GM12878 (cell line): ENCODE results near the gene WWTR1. TPM values are rescaled to one million over a fixed set of nuclear protein-coding genes. Genes with fewer than 3 reads are reported as not detected.

ENCODE experiments used
- ATAC-seq: fragments of 200-7000 bp; cut with Tn5 transposase; 3 replicates; pipeline ENCODE4 v1.9.1; 2020; ENCODE audit warnings: mild to moderate bottlenecking, moderate library complexity
- BruUV-seq: library from RNA; stranded (reverse); fragments of 400-500 nt; replicated peaks from 2 replicates; lab custom pipeline; 2021; lab: Mats Ljungman, UMichigan
- CTCF ChIA-PET: fragments of 300-600 bp; sonication (Branson Sonifier 250); formaldehyde crosslinking; extraction: SDS; loops from one replicate; lab custom pipeline; 2021; ENCODE audit warnings: inconsistent platforms; lab: Yijun Ruan, JAX
- POLR2A ChIA-PET: fragments of 350-600 bp; formaldehyde crosslinking; extraction: SDS; loops from one replicate; lab custom pipeline; 2021; ENCODE audit warnings: inconsistent platforms; lab: Charles Lee
- RAD21 ChIA-PET: fragments of 300-600 bp; sonication (Branson Sonifier 250); formaldehyde crosslinking; loops from one replicate; lab custom pipeline; 2023; ENCODE audit warnings: antibody characterized with exemption; ENCODE audit not compliant: unreplicated experiment; lab: Charles Lee
- SMC1A ChIA-PET: fragments of 300-600 bp; sonication (Branson Sonifier 250); formaldehyde crosslinking; loops from one replicate; lab custom pipeline; 2023; ENCODE audit not compliant: unreplicated experiment, uncharacterized antibody; lab: Charles Lee
- DNase-seq: peaks from one replicate; pipeline ENCODE4 v3.0.0-alpha.2; 2011; ENCODE audit warnings: low read depth, low spot score
- FAIRE-seq: peaks from 3 replicates; lab custom pipeline; 2011; peaks lifted over from hg19 to GRCh38; lab: Jason Lieb, UNC
- H2AFZ ChIP-seq: 2 replicates; pipeline ENCODE4 v1.6.0; 2011; ENCODE audit warnings: low read depth, low read length, control low read depth; ENCODE audit not compliant: control insufficient read depth
- H3K27ac ChIP-seq: 2 replicates; pipeline ENCODE4 v1.5.1; 2011; ENCODE audit warnings: control low read depth; ENCODE audit not compliant: control insufficient read depth, insufficient read depth
- H3K27me3 ChIP-seq, 2 experiments: replicated peaks in 1 of 2; 2 replicates each; pipeline versions ENCODE4 v1.6.0 to v1.6.1; 2011; ENCODE audit warnings: low read length in 1 of 2; ENCODE audit not compliant: control insufficient read depth in 2 of 2, insufficient read depth in 2 of 2
- H3K36me3 ChIP-seq, 2 experiments: 2 replicates each; pipeline ENCODE4 v1.5.1; 2011; ENCODE audit warnings: low read length in 1 of 2; ENCODE audit not compliant: control insufficient read depth in 2 of 2, insufficient read depth in 2 of 2
- H3K4me1 ChIP-seq: 2 replicates; pipeline ENCODE4 v1.6.1; 2011; ENCODE audit warnings: mild to moderate bottlenecking, low read length, moderate library complexity, mixed read lengths; ENCODE audit not compliant: control insufficient read depth, insufficient read depth
- H3K4me2 ChIP-seq: 2 replicates; pipeline ENCODE4 v1.6.0; 2011; ENCODE audit warnings: control low read depth; ENCODE audit not compliant: control insufficient read depth, insufficient read depth
- H3K4me3 ChIP-seq: fragments of 200-600 bp; sonication (generic); 2 replicates; pipeline ENCODE4 v1.5.1; 2016
- H3K79me2 ChIP-seq: 2 replicates; pipeline ENCODE4 v1.6.0; 2011; ENCODE audit warnings: low read length; ENCODE audit not compliant: control insufficient read depth, insufficient read depth
- H3K9ac ChIP-seq: 2 replicates; pipeline ENCODE4 v1.8.0; 2011; ENCODE audit warnings: low read length, control low read depth, mixed read lengths; ENCODE audit not compliant: control insufficient read depth, insufficient read depth
- H3K9me3 ChIP-seq: replicated peaks from 3 replicates; pipeline ENCODE4 v1.5.1; 2011; ENCODE audit warnings: mild to moderate bottlenecking, low read length; ENCODE audit not compliant: control insufficient read depth, insufficient read depth
- H4K20me1 ChIP-seq: 2 replicates; pipeline ENCODE4 v1.6.0; 2011; ENCODE audit not compliant: control insufficient read depth, insufficient read depth
- ETV6 ChIP-seq, 2 experiments: fragments of 450-650 bp in 1 of 2; IDR thresholded peaks in 1 of 2; conservative IDR thresholded peaks in 1 of 2; 2 replicates each; pipeline ENCODE4 v1.6.1; 2014; ENCODE audit warnings: antibody characterized with exemption in 1 of 2, borderline replicate concordance in 1 of 2, low read depth in 1 of 2, mild to moderate bottlenecking in 1 of 2, moderate library complexity in 1 of 2
- JUNB ChIP-seq: IDR thresholded peaks from 2 replicates; pipeline ENCODE4 v1.6.1; 2016; ENCODE audit warnings: antibody characterized with exemption, mild to moderate bottlenecking
- LARP7 ChIP-seq: fragments of 450-650 bp; IDR thresholded peaks from 2 replicates; pipeline ENCODE4 v1.6.1; 2017; ENCODE audit warnings: mild to moderate bottlenecking
- MTA2 ChIP-seq: fragments of 450-650 bp; IDR thresholded peaks from 2 replicates; pipeline ENCODE4 v1.6.1; 2016; ENCODE audit warnings: low read depth, mild to moderate bottlenecking, moderate library complexity
- NBN ChIP-seq: fragments of 450-650 bp; IDR thresholded peaks from 2 replicates; pipeline ENCODE4 v1.6.1; 2016
- NFXL1 ChIP-seq: fragments of 450-650 bp; IDR thresholded peaks from 2 replicates; pipeline ENCODE4 v1.6.1; 2017; ENCODE audit warnings: antibody characterized with exemption, mild to moderate bottlenecking, borderline replicate concordance
- PAX5 ChIP-seq: IDR thresholded peaks from 2 replicates; pipeline ENCODE4 v1.6.1; 2011; ENCODE audit warnings: low read depth, low read length, borderline replicate concordance
- RAD21 ChIP-seq: IDR thresholded peaks from 2 replicates; pipeline ENCODE4 v1.6.1; 2011; ENCODE audit warnings: mild to moderate bottlenecking, low read depth, low read length, moderate library complexity; ENCODE audit not compliant: insufficient read depth
- RFX5 ChIP-seq: IDR thresholded peaks from 2 replicates; pipeline ENCODE4 v1.6.1; 2011; ENCODE audit warnings: low read depth, low read length, improper control_type of control experiment
- SMAD5 ChIP-seq: IDR thresholded peaks from 2 replicates; pipeline ENCODE4 v1.6.1; 2016; ENCODE audit warnings: antibody characterized with exemption, low read depth
- ZBED1 ChIP-seq: IDR thresholded peaks from 2 replicates; pipeline ENCODE4 v1.6.1; 2016; ENCODE audit warnings: borderline replicate concordance
- WGBS: methylation state at CpG from one replicate; pipeline ENCODE4 v1.1.6; 2016; ENCODE audit warnings: low lambda C conversion rate; ENCODE audit not compliant: insufficient replicate concordance, insufficient coverage; ENCODE audit errors: missing lambda C conversion rate; 5-methylcytosine and 5-hydroxymethylcytosine counted together
- in situ Hi-C: fragments of 300-500 bp; cut with MboI; formaldehyde crosslinking; loops from 9 replicates; pipeline ENCODE4 v1.14.3; 2018; ENCODE audit warnings: mixed read lengths
- intact Hi-C: fragments of 100-400 bp; cut with micrococcal nuclease; formaldehyde crosslinking; loops from one replicate; pipeline ENCODE4 v1.14.2; 2022; ENCODE audit not compliant: unreplicated experiment
- polyA plus RNA-seq, 11 experiments: library from polyadenylated mRNA; depleted of rRNA in 4 of 11; unstranded in 6 of 11; stranded (reverse) in 5 of 11; fragments of >200 nt; fragmentation: Nextera tagmentation in 4 of 11; fragmentation: Illumina TruSeq in 1 of 11; extraction: Ambion mirVana in 4 of 11; extraction: Trizol in 1 of 11; gene quantifications; 1 replicate in 1 of 11; 2 replicates in 10 of 11; pipeline versions ENCODE4 v1.2.1 to v1.2.3, GENCODE V29; 2011 to 2016; ENCODE audit warnings: inconsistent platforms in 2 of 11, missing spikeins in 2 of 11, low read depth in 1 of 11
- total RNA-seq, 4 experiments: library from RNA; depleted of rRNA in 3 of 4; stranded (reverse); fragments of >200 nt in 3 of 4; fragmentation: Illumina TruSeq in 1 of 4; extraction: Trizol in 1 of 4; gene quantifications; 2 replicates each; pipeline versions ENCODE4 v1.2.1 to v1.2.3, GENCODE V29; 2013 to 2021
- TF ChIP-seq, protein P1 (sequence below): fragments of 450-650 bp; formaldehyde crosslinking; IDR thresholded peaks from 2 replicates; pipeline ENCODE4 v1.5.0; 2022; ENCODE audit warnings: mild to moderate bottlenecking, missing genetic modification characterization
- TF ChIP-seq, protein P2 (sequence below): fragments of 150-350 bp; IDR thresholded peaks from 2 replicates; pipeline ENCODE4 v1.6.1; 2016; ENCODE audit warnings: low read depth, low read length
- TF ChIP-seq, protein P3 (sequence below): IDR thresholded peaks from 2 replicates; pipeline ENCODE4 v1.6.1; 2011; ENCODE audit warnings: low read depth, mild to moderate bottlenecking, low read length, moderate library complexity, borderline replicate concordance; ENCODE audit errors: extremely low read depth

WWTR1 gene
- total and polyA plus RNA-seq, 10 of the 15 experiments (the other 5 are each of a cell fraction or from before 2014, with no cell fraction given), result 2.5 to 18.5 (median 5.8) TPM

- FAIRE-seq, result no peak
- RAD21 ChIA-PET, result no interaction called here
Measured at GRCh38 chr3:149667576-149667975, 9.8 kb upstream of the WWTR1 start.

More at GRCh38 chr3:149667576-149667975, 9.8 kb upstream of the WWTR1 start:
- CTCF ChIA-PET, result no interaction called here
- no peak for TF ChIP-seq SMAD5
- TF ChIP-seq, protein P1, sequence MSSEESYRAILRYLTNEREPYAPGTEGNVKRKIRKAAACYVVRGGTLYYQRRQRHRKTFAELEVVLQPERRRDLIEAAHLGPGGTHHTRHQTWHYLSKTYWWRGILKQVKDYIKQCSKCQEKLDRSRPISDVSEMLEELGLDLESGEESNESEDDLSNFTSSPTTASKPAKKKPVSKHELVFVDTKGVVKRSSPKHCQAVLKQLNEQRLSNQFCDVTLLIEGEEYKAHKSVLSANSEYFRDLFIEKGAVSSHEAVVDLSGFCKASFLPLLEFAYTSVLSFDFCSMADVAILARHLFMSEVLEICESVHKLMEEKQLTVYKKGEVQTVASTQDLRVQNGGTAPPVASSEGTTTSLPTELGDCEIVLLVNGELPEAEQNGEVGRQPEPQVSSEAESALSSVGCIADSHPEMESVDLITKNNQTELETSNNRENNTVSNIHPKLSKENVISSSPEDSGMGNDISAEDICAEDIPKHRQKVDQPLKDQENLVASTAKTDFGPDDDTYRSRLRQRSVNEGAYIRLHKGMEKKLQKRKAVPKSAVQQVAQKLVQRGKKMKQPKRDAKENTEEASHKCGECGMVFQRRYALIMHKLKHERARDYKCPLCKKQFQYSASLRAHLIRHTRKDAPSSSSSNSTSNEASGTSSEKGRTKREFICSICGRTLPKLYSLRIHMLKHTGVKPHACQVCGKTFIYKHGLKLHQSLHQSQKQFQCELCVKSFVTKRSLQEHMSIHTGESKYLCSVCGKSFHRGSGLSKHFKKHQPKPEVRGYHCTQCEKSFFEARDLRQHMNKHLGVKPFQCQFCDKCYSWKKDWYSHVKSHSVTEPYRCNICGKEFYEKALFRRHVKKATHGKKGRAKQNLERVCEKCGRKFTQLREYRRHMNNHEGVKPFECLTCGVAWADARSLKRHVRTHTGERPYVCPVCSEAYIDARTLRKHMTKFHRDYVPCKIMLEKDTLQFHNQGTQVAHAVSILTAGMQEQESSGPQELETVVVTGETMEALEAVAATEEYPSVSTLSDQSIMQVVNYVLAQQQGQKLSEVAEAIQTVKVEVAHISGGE, result no peak
- TF ChIP-seq, protein P2, sequence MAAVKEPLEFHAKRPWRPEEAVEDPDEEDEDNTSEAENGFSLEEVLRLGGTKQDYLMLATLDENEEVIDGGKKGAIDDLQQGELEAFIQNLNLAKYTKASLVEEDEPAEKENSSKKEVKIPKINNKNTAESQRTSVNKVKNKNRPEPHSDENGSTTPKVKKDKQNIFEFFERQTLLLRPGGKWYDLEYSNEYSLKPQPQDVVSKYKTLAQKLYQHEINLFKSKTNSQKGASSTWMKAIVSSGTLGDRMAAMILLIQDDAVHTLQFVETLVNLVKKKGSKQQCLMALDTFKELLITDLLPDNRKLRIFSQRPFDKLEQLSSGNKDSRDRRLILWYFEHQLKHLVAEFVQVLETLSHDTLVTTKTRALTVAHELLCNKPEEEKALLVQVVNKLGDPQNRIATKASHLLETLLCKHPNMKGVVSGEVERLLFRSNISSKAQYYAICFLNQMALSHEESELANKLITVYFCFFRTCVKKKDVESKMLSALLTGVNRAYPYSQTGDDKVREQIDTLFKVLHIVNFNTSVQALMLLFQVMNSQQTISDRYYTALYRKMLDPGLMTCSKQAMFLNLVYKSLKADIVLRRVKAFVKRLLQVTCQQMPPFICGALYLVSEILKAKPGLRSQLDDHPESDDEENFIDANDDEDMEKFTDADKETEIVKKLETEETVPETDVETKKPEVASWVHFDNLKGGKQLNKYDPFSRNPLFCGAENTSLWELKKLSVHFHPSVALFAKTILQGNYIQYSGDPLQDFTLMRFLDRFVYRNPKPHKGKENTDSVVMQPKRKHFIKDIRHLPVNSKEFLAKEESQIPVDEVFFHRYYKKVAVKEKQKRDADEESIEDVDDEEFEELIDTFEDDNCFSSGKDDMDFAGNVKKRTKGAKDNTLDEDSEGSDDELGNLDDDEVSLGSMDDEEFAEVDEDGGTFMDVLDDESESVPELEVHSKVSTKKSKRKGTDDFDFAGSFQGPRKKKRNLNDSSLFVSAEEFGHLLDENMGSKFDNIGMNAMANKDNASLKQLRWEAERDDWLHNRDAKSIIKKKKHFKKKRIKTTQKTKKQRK, result no peak
- TF ChIP-seq NBN, result no peak
- TF ChIP-seq PAX5, result no peak
- no peak for TF ChIP-seq ETV6 (conservative IDR thresholded peaks at IDR 0.05 in 1 of 2, IDR thresholded peaks at IDR 0.05 in 1 of 2; ENCODE audit: borderline replicate concordance in 1 of 2, low read depth in 1 of 2)
- TF ChIP-seq RAD21, result no peak
- TF ChIP-seq ZBED1, result no peak
- no peak for TF ChIP-seq MTA2
- TF ChIP-seq, protein P3, sequence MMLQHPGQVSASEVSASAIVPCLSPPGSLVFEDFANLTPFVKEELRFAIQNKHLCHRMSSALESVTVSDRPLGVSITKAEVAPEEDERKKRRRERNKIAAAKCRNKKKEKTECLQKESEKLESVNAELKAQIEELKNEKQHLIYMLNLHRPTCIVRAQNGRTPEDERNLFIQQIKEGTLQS, result no peak
- TF ChIP-seq NFXL1, result no peak
- no peak for TF ChIP-seq JUNB
- TF ChIP-seq LARP7, result no peak
- no peak for TF ChIP-seq RFX5
- H3K4me1 ChIP-seq, result no peaks in the 10 kb centered on the region; the same call in 1 of the 2 replicates
- POLR2A ChIA-PET, result interaction anchor here (1.8 kb wide), 1 partner anchor 9 kb away, joined by 8 read pairs; the partner anchor contains the start of gene WWTR1
- no TSS peak for BruUV-seq
- no peak overlapping the region for H3K4me2 ChIP-seq
- WGBS, result 6% methylated on average over 2 of the region's 2 CpGs
- H3K9me3 ChIP-seq, result no peaks in the 10 kb centered on the region
- intact Hi-C loops (no loop called here), in situ Hi-C loops (no loop called here)
- no peak overlapping the region for H3K27ac ChIP-seq
- no peaks in the 10 kb centered on the region for H3K27me3 ChIP-seq
- no peaks in the 10 kb centered on the region for H3K79me2 ChIP-seq
- H3K9ac ChIP-seq, result no peak overlapping the region
- DNase-seq, result no peak
- ATAC-seq, result no peak
- H3K36me3 ChIP-seq, result no peaks in the 10 kb centered on the region
- no peak overlapping the region for H3K4me3 ChIP-seq
- no peaks in the 10 kb centered on the region for H4K20me1 ChIP-seq
- no peak overlapping the region for H2AFZ ChIP-seq
- SMC1A ChIA-PET, result interaction anchor here (0.7 to 1.0 kb wide), 2 partner anchors 9 to 137 kb away, joined by 3 to 4 read pairs; partner anchors contain the start of gene WWTR1
